SK-N-MC (cell line): ENCODE data around the gene ZNF396.

Experiments used
- DNase-seq: peaks from one replicate; pipeline ENCODE4 v3.0.0-alpha.2; 2011; ENCODE audit warnings: low read depth, low spot score
- H3K27ac ChIP-seq: fragments of 200-600 bp; sonication (generic); 2 replicates; pipeline ENCODE4 v1.5.1; 2016; ENCODE audit warnings: mixed run types
- H3K36me3 ChIP-seq: fragments of 200-600 bp; sonication (generic); 2 replicates; pipeline ENCODE4 v1.6.1; 2017; ENCODE audit warnings: antibody characterized with exemption, low read length, mixed read lengths; ENCODE audit not compliant: insufficient read depth
- H3K4me3 ChIP-seq: fragments of 200-600 bp; sonication (generic); 2 replicates; pipeline ENCODE4 v1.5.1; 2016
- H3K9ac ChIP-seq: fragments of 200-600 bp; sonication (generic); 2 replicates; pipeline ENCODE4 v1.8.0; 2017; ENCODE audit warnings: mixed run types, mixed read lengths; ENCODE audit not compliant: insufficient read length
- H3K9me3 ChIP-seq: fragments of 200-600 bp; sonication (generic); 2 replicates; pipeline ENCODE4 v1.6.1; 2017; ENCODE audit warnings: low read depth, mild to moderate bottlenecking, antibody characterized with exemption, low read length, moderate library complexity, mixed read lengths
- EZH2 ChIP-seq: fragments of 200-600 bp; sonication (generic); IDR thresholded peaks from one replicate; pipeline ENCODE4 v1.6.1; 2017; ENCODE audit warnings: antibody characterized with exemption
- FOXP2 ChIP-seq: optimal IDR thresholded peaks from 2 replicates; pipeline ENCODE3; 2011; ENCODE audit warnings: mild to moderate bottlenecking, moderate library complexity; ENCODE audit not compliant: insufficient read depth; ENCODE audit errors: extremely low read length, control extremely low read depth
- POLR2AphosphoS5 ChIP-seq: IDR thresholded peaks from 2 replicates; pipeline ENCODE4 v1.6.1; 2012; ENCODE audit warnings: mild to moderate bottlenecking, low read depth, low read length, borderline replicate concordance

Gene ZNF396

DNA sequence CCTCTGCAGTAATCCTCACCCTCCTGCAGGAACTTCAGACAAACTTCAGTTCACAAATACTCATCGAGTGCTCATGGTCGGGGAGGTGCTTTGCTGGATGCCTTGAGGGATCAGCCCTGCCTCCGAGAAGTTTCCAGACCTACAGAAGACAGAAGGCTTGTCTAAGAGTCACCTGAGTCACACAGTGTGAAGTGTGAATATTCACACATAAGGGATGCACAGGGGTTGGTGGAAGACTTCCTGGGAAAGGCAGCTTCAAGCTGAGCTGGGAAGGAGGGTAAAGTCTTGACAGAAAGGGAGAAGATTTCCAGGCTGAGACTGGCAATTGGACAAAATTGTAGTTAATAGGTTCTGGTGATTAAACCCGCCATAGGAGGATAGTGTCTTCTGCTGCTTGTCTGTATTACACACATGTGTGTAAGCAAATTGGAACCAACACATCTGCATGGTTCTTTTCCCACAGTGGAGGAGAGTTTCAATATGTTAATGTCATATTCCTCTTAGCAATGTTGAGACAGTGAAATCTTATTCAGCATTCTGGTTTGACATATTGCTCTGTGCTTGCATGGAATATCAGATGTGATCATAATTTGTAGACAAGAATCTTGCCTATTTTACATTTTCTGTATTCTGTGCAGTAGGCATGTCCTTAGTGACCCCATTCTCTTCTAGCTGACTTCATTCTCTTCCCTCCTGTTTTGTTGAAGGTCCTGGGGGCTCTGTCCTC, 34.7 kb upstream of the ZNF396 start:
- no peaks in the 10 kb centered on the region for H3K9me3 ChIP-seq
- no peak for DNase-seq
- H3K4me3 ChIP-seq = no peak overlapping the region
- no peaks in the 10 kb centered on the region for H3K36me3 ChIP-seq
- no peak overlapping the region for H3K9ac ChIP-seq
- no peak overlapping the region for H3K27ac ChIP-seq
- no peak for TF ChIP-seq EZH2
- TF ChIP-seq POLR2AphosphoS5 = no peak
- no peak for TF ChIP-seq FOXP2

DNA sequence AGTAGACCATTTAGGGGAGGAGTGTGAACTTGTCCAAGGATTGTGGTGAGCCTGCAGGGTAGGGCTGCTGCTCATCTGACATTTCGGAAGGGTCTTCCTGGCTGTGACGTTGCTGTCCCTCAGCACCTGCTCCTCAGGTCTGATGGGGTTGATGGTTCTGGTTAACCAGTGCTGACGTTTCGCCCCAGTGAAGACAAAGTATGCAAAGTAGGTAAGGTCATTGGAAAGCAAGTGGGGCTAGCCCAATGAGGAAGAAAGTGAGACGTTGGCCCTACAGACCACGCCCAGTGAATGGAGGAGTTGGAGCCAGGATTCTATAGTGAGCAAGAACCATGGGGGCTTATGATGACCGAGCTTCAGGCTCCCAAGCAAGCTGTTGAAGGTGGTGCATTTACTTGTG, 33.4 kb upstream of the ZNF396 start:
- Histone ChIP-seq H3K36me3 (no peaks in the 10 kb centered on the region), H3K4me3 (no peak overlapping the region), H3K9me3 (no peaks in the 10 kb centered on the region), H3K9ac (no peak overlapping the region), H3K27ac (no peak overlapping the region)
- no peak for TF ChIP-seq POLR2AphosphoS5
- TF ChIP-seq EZH2 = no peak
- TF ChIP-seq FOXP2 = no peak
- DNase-seq = no peak

DNA sequence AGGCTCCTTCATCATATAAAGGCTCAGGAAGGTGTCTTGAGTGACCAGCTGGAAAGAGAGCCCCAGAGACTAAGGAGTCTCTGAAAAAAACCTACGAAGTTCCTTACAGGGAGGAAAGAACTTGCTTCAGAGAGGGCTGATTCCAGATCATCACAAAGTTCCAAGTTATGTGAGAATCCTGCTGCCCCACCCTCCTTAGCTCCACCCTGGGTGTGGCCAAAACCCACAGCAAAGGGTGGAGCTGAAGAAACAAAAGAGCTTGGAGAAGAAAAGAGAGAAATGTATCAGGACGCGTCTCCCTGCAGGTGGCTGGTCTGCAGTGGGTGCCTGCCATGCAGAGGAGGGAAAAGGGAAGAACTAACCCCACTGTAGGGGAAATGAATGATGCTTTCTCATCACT, 32.8 kb upstream of the ZNF396 start:
- no peak for DNase-seq
- no peaks in the 10 kb centered on the region for H3K36me3 ChIP-seq

DNA sequence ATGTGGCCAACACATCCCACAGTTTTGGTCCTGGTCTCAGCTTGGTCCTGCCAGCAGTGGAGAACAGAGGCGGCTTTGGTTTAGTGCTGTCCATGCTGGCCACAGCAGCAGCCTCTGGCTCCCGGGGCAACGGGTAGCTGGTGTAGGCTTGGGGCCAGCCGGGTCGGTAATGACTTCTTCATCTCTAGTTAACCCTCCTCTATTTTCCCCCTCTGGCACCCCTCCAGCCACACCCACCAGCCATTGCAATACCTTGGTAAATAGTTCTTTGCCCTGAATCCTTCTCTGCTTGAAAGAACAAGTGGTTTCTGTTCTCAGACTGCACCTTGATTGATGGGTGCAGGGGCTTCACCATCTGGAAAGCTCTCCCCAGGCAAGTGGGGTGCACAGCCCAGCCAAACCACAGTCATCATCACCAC, 31.7 kb upstream of the ZNF396 start:
- DNase-seq = no peak
- Histone ChIP-seq H3K27ac (no peak overlapping the region), H3K4me3 (no peak overlapping the region), H3K9me3 (no peaks in the 10 kb centered on the region), H3K36me3 (no peaks in the 10 kb centered on the region), H3K9ac (no peak overlapping the region)
- TF ChIP-seq POLR2AphosphoS5 (no peak), EZH2 (no peak), FOXP2 (no peak)

More for the DNA sequence above, 32.8 kb upstream of the ZNF396 start:
- Histone ChIP-seq H3K27ac (no peak overlapping the region), H3K9ac (no peak overlapping the region), H3K9me3 (no peaks in the 10 kb centered on the region), H3K4me3 (no peak overlapping the region)
- TF ChIP-seq FOXP2 (no peak), EZH2 (no peak), POLR2AphosphoS5 (no peak)

DNA sequence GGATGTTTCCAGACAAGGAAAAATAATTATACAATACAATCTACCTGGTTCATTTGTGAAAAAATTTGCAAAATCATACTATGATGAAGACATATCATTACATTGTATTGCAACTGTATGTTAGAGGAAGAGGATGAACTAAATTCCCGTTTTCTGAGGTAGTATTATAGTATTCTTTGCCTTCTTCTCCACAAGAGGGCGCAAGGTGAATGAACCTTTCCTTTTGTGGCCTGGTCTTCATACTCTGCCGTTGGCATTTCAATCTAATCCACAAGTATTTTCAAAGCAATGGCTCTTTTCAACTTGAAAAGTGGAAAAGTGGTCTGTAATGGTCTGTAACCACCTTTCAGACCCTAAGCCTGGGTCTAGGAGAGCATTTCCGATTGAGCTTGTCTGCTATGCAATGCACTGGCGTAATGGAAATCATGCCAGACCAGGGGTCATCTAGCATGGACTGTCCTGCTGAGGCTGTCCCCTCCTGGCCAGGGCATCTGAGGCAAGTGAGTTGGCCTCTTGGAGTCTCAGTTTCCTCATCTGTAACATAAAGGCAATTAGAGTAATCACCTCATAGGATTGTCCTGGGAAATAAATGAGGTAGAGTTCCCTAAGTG, 30.8 kb upstream of the ZNF396 start:
- no peak overlapping the region for H3K4me3 ChIP-seq
- DNase-seq = peak; percentile 22
- no peaks in the 10 kb centered on the region for H3K36me3 ChIP-seq
- no peak overlapping the region for H3K9ac ChIP-seq
- H3K9me3 ChIP-seq = no peaks in the 10 kb centered on the region
- TF ChIP-seq FOXP2 = no peak
- no peak overlapping the region for H3K27ac ChIP-seq

DNA sequence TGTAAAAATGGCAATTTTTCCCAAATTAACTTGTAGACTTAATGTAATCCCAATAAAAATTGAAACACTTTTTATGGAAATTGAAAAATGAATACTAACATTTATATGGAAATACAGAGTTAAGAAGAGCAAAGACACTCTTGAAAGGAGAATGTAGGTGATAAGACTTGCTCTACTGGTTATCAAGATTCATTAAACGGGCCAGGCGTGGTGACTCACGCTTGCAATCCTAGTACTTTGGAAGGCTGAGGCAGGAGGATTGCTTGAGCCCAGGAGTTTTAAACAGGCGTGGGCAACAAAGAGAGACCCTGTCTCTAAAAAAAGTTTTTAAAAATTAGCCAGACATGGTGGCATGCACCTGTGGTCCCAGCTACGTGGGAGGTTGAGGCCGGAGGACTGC, 29.5 kb upstream of the ZNF396 start:
- Histone ChIP-seq H3K4me3 (no peak overlapping the region), H3K9ac (no peak overlapping the region), H3K36me3 (no peaks in the 10 kb centered on the region), H3K9me3 (no peaks in the 10 kb centered on the region), H3K27ac (no peak overlapping the region)
- TF ChIP-seq POLR2AphosphoS5 (no peak), FOXP2 (no peak), EZH2 (no peak)
- DNase-seq = no peak

DNA sequence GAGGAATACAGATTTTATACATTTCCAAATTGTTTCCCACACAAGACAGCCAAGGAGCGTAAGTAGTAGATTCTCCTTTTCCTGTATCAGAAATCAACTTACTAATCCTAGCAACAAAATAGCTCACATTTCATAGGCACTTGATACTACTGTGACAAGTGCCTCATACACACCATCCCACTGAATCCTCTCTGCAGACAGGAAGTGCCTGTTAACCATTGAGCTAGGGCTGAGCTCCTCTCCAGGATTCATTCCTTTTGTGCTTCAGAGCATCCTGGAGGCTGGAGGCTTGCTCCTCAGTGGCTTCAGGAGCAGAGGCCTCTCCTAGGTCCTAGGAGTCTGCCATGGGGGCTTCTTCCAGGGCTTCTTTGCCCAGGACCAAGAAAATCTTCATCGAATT, 20.8 kb upstream of the ZNF396 start:
- no peak for DNase-seq
- Histone ChIP-seq H3K9ac (no peak overlapping the region), H3K27ac (no peak overlapping the region), H3K9me3 (no peaks in the 10 kb centered on the region), H3K4me3 (no peak overlapping the region), H3K36me3 (no peaks in the 10 kb centered on the region)
- TF ChIP-seq EZH2 = no peak
- TF ChIP-seq POLR2AphosphoS5 = no peak
- no peak for TF ChIP-seq FOXP2

DNA sequence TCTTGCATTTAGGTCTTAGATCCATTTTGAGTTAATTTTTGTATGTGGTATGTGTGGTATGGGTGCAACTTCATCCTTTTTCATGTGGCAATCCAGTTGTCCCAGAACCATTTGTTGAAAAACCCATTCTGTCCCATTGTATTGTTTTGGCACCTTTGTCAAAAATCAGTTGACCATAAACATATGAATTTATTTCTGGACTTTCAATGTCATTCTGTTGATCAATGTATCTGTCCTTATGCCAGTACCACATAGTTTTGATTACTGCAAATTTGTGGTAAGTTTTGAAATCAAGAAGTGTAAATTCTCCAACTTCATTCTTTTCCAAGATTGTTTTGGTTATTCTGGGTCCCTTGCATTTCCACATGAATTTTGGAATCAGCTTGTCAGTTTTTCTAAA, 16.6 kb upstream of the ZNF396 start:
- no peak for TF ChIP-seq FOXP2
- DNase-seq = no peak
- Histone ChIP-seq H3K27ac (no peak overlapping the region), H3K36me3 (no peaks in the 10 kb centered on the region), H3K9ac (no peak overlapping the region), H3K9me3 (no peaks in the 10 kb centered on the region), H3K4me3 (no peak overlapping the region)

DNA sequence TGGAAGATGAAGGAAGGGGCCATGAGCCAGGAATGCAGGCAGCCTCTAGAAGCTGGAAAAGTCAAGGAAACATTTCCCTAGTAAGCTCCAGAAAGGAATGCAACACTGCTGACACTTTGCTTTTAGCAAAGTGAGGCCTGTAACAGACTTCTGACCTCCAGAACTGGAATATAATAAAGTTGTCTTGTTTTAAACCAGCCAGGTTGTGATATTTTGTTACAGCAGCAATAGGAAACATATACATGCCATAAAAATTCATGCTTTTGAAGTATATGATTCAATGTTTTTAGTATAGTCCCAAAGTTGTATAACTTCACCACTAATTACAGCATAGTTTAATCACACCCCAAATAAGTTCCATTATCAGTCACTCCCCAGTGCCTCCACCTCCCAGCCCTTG, 15.2 kb upstream of the ZNF396 start:
- no peak overlapping the region for H3K27ac ChIP-seq
- no peak overlapping the region for H3K4me3 ChIP-seq
- no peak overlapping the region for H3K9ac ChIP-seq
- H3K36me3 ChIP-seq = no peaks in the 10 kb centered on the region
- no peak for DNase-seq
- no peaks in the 10 kb centered on the region for H3K9me3 ChIP-seq
- no peak for TF ChIP-seq FOXP2
- no peak for TF ChIP-seq POLR2AphosphoS5
